ENCODE measurements around the gene COMT. TPM values are rescaled to one million over a fixed set of nuclear protein-coding genes. Genes with fewer than 3 reads are reported as not detected.

COMT gene
- total RNA-seq, 1 experiment from 2014 or later, result 109 TPM

DNA sequence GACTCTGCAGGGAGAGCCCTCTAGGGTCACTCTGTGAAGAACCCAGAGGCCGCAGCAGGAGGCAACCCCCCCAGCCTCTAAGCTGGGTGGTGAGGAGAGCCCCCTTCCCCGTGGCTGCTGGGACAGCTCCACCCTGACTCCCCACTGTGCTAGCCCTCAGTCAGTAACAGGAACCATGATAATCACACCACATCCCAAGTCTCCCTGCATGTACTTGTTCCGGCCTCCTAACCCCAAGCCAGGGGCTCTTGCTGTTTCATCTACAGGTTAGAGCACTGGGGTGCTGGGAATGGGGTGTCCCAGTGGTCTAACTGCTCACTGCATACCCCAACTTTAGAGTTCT, 48.1 kb downstream of the COMT start:
- no peak overlapping the region for H3K27ac ChIP-seq (ENCODE audit: low read depth, low read length)
- no peak overlapping the region for H3K9ac ChIP-seq (ENCODE audit: low read length)
- H4K20me1 ChIP-seq (ENCODE audit: insufficient read depth), result no peaks in the 10 kb centered on the region
- no peak overlapping the region for H3K4me3 ChIP-seq (replicated peaks in 1 of 2; ENCODE audit: low read depth in 1 of 2, low read length in 2 of 2)
- H3K27me3 ChIP-seq (ENCODE audit: insufficient read depth, low read length), result no peaks in the 10 kb centered on the region
- no peak for TF ChIP-seq SIN3A (IDR thresholded peaks at IDR 0.05; ENCODE audit: low read depth)
- TF ChIP-seq RAD21 (IDR thresholded peaks at IDR 0.05; ENCODE audit: low read depth), result no peak
- no peak for TF ChIP-seq POLR2A (IDR thresholded peaks at IDR 0.05; ENCODE audit: borderline replicate concordance, extremely low read depth, insufficient read depth, insufficient read length)
- no peak for TF ChIP-seq EGR1 (IDR thresholded peaks at IDR 0.05; ENCODE audit: low read depth)
- TF ChIP-seq MAX (IDR thresholded peaks at IDR 0.05), result no peak
- no peak for TF ChIP-seq ELF1 (IDR thresholded peaks at IDR 0.05; ENCODE audit: borderline replicate concordance, low read depth)
- no peak for TF ChIP-seq EZH2phosphoT487 (IDR thresholded peaks at IDR 0.05; ENCODE audit: borderline replicate concordance)
- no peak for TF ChIP-seq SP1 (IDR thresholded peaks at IDR 0.05; ENCODE audit: low read depth)
- TF ChIP-seq CEBPB (IDR thresholded peaks at IDR 0.05; ENCODE audit: low read depth), result no peak
- TF ChIP-seq JUND (IDR thresholded peaks at IDR 0.05), result no peak
- TF ChIP-seq, protein P1, sequence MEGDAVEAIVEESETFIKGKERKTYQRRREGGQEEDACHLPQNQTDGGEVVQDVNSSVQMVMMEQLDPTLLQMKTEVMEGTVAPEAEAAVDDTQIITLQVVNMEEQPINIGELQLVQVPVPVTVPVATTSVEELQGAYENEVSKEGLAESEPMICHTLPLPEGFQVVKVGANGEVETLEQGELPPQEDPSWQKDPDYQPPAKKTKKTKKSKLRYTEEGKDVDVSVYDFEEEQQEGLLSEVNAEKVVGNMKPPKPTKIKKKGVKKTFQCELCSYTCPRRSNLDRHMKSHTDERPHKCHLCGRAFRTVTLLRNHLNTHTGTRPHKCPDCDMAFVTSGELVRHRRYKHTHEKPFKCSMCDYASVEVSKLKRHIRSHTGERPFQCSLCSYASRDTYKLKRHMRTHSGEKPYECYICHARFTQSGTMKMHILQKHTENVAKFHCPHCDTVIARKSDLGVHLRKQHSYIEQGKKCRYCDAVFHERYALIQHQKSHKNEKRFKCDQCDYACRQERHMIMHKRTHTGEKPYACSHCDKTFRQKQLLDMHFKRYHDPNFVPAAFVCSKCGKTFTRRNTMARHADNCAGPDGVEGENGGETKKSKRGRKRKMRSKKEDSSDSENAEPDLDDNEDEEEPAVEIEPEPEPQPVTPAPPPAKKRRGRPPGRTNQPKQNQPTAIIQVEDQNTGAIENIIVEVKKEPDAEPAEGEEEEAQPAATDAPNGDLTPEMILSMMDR (IDR thresholded peaks at IDR 0.05 in 2 of 3, conservative IDR thresholded peaks at IDR 0.05 in 1 of 3; ENCODE audit: borderline replicate concordance in 1 of 3, insufficient read depth in 1 of 3, low read depth in 2 of 3, low read length in 2 of 3), result no peak
- TF ChIP-seq, protein P2, sequence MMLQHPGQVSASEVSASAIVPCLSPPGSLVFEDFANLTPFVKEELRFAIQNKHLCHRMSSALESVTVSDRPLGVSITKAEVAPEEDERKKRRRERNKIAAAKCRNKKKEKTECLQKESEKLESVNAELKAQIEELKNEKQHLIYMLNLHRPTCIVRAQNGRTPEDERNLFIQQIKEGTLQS (IDR thresholded peaks at IDR 0.05), result no peak
- TF ChIP-seq EZH2 (IDR thresholded peaks at IDR 0.05), result no peak
- no peak for TF ChIP-seq YY1 (IDR thresholded peaks at IDR 0.05; ENCODE audit: extremely low read depth, insufficient replicate concordance, low read depth, low read length)
- TF ChIP-seq POLR2AphosphoS5 (IDR thresholded peaks at IDR 0.05; ENCODE audit: low read depth, low read length), result no peak
- TF ChIP-seq SRF (IDR thresholded peaks at IDR 0.05; ENCODE audit: low read depth), result no peak
- no peak for TF ChIP-seq CBX3 (IDR thresholded peaks at IDR 0.05; ENCODE audit: low read depth)
- no peak for TF ChIP-seq ZNF274 (IDR thresholded peaks at IDR 0.05; ENCODE audit: low read depth, low read length)
- no peak for DNase-seq (ENCODE audit: low read depth, low spot score)
- no TSS peak for BruUV-seq (replicated peaks)
- H3K9me3 ChIP-seq (ENCODE audit: control insufficient read depth in 1 of 2, insufficient read depth in 1 of 2, low read depth in 1 of 2, low read length in 2 of 2), result no peaks in the 10 kb centered on the region
- ChIA-PET POLR2A (no interaction called here), CTCF (no interaction called here), RAD21 (ENCODE audit: low non-redundant PET in 1 of 2, low total read pairs in 2 of 2, uncharacterized antibody in 2 of 2, unreplicated experiment in 2 of 2) (no interaction called here)
- intact Hi-C loops (cut with micrococcal nuclease), result loop anchor here (10.0 kb wide), 1 partner anchor 95 kb away; the partner anchor contains the start of gene DGCR8
- ATAC-seq, result no peak
- H3K4me1 ChIP-seq (ENCODE audit: control insufficient read depth in 1 of 2, insufficient read depth in 2 of 2, low read length in 2 of 2), result peaks cover 16 to 23% of the 10 kb centered on the region in 2 experiments
- H3K79me2 ChIP-seq (ENCODE audit: insufficient read depth, low read length), result peaks cover 6% of the 10 kb centered on the region; the same call in 1 of the 2 replicates
- no peaks in the 10 kb centered on the region for H3K9me2 ChIP-seq (ENCODE audit: insufficient read depth)
- H3K36me3 ChIP-seq (ENCODE audit: control insufficient read depth in 1 of 2, insufficient read depth in 2 of 2, low read length in 2 of 2), result no peaks in the 10 kb centered on the region
- H3K4me2 ChIP-seq (ENCODE audit: low read length), result no peak overlapping the region
- H2AFZ ChIP-seq (ENCODE audit: low read depth, low read length, poor library complexity, severe bottlenecking), result no peak overlapping the region
